Ammon's horn (tissue), 1 donor: ENCODE results near the gene EIPR1.
"Not testable (repeated sequence)": the region's sequence is repeated elsewhere in the genome, so short reads cannot be mapped to it uniquely, and the experiment has no call there.

Experiments used
- DNase-seq: peaks from one replicate; pipeline ENCODE4 v3.0.0-alpha.2; 2016; ENCODE audit warnings: low spot score

The EIPR1 gene

DNA sequence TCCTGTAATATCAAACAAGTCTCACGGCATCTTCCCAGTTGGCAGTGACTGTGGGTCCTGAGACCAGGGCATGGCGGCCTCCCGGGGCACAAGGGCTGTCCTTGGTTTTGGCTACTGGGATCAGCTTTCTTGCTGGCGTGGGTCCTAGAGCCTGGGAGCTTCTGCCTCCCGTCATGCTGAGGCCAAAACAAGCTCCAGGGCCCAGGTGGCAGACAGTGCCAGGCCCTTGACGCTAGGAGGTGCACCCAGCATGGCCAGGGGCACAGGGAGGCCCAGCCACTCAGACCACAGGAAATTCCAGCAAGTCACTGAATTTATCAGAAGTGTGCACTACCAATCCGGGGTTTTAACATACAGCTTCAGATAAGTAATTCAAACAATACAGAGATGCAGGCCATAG, 184.7 kb downstream of the EIPR1 start:
- DNase-seq = no peak

DNA sequence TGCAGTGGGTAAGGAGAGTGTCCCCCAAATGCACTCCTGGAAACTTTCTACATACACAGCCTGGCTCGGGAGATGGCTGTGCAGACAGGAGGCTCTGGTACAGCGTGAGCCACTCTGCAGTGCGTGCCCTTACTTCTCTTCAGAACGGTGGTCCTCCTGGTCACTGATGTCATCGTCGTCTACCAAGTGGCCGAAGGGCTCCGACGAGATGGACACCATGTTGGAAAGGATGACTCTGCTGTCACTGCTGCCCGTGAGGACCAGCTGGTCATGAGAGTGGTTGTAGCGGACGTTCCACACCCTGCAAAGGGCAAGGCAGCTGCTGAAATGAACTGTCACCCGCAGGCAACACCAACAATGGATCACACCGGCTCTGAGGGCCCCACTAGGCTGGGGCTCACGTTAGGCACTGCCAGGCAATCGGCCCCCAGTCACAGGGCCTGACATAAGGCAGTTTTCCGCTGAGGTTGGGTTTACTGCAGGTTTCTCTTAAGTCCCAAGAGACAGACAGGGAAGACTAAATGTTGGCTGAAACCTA, 185.3 kb downstream of the EIPR1 start:
- no peak for DNase-seq

DNA sequence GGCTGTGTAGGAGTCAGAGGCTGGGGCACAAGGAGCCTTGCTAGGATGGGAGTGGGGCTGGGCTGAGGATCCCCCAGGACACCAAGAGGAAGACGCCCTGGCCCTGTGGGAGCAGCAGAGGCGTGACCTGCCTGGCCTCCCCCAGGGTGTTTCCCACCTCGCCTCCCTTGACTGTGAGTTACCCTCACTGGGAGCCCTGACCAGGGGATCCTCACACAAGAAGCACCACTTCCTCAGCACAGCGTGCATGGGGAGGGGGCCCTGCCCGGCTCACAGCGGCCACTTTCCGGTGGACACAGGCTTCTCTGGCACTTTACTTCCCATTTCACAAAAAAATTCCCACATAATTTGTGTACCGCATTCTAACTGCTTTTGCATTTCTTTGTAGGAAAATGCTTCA, 187.7 kb downstream of the EIPR1 start:
- DNase-seq = no peak

DNA sequence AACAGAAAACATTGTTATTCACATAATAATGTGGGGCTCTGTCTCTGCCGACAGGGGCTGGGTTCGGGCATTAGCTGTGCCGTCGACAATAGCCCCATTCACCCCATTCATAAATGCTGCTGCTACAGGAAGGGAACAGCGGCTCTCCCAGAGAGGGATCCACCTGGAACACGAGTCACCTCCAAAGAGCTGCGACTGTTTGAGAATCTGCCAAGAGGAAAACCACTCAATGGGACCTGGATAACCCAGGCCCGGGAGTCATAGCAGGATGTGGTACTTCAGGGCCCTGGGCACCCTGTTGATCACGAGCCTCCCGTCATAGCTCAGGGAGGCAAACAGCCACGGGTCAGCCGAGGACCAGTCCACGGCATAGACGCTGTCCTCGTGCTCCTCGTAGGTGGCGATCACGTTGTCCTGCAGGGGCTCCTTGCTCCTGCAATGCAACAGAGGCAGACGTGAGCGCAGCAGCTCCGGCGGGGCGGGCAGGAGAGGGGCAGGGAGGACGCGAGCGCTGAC, 188.5 kb downstream of the EIPR1 start:
- DNase-seq = peak; percentile 68

DNA sequence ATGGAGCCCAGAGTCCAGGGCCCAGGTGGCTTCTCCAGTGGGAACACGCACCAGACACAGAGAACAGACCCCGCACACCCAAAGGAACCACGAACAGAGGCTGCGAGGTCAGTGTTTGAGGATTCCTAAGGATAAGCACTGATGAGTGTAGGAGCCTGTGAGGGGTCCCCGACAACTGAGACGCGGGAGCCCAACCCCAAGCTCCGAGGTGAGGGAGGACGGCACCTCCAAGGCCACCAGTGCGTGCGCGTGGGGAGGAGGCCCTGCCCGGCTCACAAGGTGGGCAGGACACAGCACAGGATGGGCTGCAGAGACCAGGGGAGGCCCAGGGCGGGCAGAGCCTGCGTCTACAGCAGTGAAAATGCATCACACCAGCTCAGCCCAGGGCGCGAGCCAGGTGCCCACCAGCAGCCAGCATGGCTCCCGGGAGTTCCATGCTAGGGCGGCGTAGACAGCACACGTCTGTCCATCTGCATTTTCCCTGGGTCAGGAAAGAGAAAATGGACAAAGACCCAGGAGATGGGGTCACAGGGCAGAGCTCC, 189.1 kb downstream of the EIPR1 start:
- DNase-seq = no peak

DNA sequence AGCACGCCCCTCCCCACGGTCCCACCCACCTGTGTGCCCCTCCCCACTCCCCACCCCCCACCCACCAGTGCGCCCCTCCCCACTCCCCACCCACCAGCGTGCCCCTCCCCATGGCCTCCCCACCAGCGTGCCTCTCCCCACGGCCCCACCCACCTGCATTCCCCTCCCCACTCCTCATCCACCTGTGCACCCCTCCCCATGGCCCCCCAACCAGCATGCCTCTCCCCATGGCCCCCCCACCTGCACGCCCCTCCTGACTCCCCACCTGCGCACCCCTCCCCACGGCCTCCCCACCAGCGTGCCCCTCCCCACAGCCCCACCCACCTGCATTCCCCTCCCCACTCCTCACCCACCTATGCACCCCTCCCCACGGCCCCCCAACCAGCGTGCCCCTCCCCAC, 190.2 kb downstream of the EIPR1 start:
- DNase-seq = no peak

DNA sequence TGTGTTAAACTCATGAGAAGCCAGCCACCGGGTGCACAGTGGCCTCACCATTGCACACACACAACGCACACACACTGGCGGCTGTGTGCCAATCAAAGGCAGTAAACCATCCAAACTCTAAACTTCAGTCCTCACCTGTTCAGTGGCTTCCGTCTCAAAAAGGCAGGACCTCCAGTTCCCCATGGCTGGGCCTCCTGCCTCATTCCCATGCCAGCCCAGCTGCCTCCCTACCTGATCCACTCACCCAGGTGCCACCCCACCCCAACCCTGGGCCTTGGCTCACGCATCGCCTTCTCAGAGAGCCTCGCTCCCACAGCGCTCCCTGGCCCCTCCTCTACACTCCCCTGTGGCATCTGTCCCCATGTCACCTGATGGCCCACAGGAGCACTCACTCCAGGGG, 190.9 kb downstream of the EIPR1 start:
- no peak for DNase-seq

DNA sequence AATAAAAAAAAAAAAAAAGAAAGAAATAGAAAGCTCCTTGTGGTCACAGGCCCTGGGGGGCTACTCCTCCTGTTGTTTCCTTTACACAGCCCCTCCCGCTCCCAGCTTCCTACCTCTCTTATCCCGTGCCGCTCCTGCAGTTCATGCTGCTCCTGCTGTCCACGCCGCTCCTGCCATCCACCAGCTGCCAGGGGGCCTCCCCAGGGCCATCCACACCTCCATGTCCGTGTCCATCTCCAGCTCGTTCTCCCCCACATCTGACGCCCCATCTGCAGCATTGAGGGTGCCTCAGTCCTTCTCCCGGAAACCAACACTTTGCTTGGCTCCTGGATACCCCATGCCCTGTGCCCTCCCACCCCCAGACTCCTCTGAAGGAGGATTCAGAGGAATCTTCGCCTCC, 191.7 kb downstream of the EIPR1 start:
- DNase-seq = no peak

DNA sequence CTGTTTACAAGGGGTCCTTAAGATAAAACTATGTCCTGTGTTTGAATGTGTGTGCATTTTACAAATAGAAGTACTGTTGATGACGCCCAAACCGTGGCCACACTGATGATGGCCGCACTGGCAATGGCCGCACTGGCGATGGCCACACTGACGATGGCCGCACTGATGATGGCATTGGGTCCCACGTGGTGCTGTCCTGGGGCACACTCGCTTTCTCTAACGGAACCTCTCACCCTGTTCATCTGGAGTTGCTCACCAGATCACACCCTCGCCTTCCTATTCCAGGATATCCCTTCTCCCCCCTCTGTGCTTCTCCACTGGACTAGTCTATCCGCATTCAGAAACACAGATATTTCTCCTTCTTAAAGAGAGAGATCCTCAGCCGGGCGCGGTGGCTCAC, 192.4 kb downstream of the EIPR1 start:
- DNase-seq = no peak

DNA sequence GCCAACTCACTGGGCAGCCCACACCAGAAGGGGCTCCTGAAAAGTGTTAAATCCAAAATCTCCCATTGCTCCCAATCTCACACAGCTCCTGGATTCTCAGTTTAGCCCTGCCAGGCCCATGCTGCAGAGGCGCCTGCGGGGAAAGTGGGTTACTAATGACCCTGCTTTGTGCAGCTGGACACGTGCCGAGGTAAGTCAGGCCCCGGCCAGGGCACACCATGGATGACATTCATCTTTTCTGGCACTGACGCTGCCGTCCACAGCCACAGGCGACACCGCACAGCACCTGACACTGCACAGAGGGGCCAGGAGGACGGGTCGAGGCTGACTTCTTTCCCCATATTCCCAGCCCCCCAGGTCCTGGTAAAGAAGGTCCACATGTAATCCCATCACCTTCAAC, 193.5 kb downstream of the EIPR1 start:
- no peak for DNase-seq

DNA sequence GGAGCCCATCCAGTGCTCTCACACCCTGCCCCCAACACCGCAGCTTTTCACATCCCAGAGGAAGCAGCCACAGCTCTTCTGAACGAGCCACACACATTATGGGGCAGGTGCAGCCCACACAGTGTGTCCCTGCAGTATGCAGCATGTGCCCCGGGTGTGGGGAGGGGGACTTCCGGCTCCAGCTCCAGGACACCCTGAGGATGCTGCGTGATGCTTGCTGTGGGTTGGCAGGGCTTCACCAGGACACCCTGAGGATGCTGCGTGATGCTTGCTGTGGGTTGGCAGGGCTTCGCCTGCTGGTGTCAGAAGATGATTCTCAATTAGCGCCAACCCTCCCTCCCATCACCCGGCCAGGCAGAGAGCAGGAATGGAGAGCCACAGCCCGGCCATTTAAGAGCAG, 193.9 kb downstream of the EIPR1 start:
- DNase-seq = no peak

DNA sequence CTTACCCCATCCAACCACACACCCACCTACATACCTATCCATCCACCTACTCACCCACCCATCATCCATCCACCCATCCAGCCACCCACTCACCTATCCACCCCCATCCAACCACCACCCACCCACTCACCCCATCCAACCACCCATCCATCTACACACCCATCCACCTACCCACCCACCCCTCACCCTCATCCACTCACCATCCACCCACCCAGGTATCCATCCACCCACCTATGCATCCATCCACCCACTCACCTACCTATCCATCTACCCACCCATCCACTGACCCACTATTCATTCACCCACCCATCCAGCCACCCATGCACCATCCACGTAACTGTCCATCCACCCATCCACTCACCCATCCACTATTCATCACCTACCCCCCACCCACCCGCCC, 194.8 kb downstream of the EIPR1 start:
- DNase-seq = no peak

DNA sequence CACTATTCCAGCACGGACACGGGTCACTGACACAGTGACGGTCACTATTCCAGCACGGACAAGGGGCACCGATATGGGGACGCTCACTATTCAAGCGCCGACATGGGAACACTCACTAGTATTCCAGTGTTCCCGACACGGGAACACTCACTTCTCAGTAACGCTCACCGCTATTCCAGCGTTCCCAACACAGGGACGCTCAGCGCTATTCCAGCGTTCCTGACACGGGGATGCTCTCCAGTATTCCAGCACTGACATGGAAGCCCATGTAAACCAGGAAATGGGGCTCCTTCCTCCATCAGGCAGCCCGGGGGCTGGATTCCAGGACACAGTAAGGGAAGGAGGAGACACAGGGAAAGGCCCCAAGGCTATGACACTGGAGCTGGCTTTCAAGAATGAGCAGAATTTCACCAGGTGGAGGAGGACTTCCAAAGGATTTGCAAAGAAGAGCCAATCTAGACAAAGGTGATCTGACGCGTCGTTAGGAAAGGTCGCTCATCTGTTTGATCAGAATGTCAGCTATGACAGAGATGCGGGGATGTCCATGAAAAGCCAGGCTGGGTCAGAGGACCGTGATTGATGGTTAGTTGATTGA, 196.1 kb downstream of the EIPR1 start:
- DNase-seq = no peak

DNA sequence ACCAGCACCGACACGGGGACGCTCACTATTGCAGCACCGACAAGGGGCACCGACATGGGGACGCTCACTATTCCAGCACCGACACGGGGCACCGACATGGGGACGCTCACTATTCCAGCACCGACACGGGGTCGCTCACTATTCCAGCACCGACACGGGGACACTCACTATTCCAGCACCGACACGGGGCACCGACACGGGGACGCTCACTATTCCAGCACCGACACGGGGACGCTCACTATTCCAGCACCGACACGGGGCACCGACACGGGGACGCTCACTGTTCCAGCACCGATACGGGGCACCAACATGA, 196.8 kb downstream of the EIPR1 start:
- not testable (repeated sequence) for DNase-seq

DNA sequence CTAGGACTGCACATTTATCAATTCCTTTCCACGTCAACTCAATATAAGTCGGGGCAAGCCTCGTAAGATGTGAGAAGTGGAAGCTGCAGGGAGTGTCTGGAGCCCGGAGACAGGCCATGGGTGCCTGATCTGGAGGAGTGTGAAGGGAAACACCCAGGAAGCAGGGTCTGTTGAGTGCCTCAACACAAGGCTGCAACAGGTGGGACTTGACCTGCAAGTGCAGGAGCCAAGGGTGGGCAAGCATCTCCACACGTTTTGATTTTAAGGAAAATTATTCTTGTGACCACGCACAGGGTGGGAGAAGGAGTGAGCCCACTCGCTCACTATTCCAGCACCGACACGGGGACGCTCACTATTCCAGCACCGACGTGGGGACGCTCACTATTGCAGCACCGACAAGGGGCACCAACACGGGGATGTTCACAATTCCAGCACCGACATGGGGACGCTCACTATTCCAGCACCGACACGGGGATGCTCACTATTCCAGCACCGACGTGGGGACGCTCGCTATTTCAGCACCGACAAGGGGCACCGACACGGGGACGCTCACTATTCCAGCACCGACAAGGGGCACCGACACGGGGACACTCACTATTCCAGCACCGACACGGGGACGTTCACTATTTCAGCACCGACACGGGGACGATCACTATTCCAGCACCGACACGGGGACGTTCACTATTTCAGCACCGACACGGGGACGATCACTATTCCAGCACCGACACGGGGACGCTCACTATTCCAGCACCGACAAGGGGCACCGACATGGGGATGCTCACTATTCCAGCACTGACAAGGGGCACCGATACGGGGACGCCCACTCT, 197.3 kb downstream of the EIPR1 start:
- DNase-seq = no peak

DNA sequence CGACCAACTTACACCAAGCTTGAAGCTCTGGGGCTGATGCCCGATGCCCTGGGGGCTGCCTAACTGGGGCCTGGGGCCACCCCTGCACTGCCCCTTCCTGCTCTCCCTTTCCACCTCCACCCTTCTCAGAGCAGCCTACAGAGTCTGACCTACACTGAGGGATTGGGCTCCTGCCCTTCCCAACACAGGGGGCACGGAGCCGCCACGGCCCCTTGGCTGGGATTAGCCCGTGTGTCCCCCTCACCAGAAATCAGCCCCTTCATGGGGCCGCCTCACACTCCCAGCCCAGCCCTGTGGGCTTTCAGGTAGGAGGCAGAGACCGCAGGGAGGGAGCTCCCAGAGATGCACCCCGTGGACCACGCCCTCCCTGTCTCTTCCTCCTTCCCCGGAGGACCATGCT, 198.0 kb downstream of the EIPR1 start:
- no peak for DNase-seq

DNA sequence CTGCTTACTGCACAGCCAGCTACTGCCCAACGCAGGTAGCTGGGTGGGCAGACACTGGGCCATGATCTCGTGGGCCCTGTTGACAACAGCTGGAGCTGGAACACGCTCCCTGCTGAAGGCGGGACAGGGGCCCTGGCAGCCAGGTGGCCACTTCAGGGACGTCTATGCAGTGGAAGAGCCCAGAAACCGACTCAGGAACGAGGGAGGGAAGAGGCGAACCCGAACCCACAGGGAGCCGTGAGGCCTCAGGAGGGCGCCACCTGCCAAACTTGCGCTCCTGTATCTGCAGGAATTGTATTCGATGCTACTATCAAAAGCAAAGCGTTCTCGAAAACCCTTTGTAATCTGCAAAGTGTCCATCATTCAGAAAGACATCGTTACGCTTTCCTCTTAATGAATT, 198.4 kb downstream of the EIPR1 start:
- no peak for DNase-seq

DNA sequence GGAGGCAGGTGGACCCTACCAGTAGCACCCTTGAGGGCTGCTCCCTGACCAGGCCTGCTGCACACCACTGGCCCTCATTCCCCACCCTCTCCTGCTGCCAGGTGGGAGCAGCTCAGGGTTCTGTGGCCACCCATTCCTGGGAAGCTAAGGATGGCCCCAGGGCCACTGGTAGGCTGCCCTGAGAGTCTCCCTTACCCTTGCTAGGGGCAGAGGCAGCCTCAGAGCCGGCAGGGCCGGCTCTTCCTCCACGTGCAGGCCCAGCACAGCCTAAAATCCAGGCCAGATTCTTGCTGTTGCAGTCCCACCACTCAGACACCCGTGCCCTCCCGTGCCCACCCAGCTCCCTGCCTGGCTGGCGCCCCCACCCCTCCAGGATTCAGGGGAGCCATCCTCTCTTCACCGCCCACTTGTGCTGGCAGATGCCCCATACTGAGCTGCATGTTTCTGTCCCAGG, 199.0 kb downstream of the EIPR1 start:
- no peak for DNase-seq

DNA sequence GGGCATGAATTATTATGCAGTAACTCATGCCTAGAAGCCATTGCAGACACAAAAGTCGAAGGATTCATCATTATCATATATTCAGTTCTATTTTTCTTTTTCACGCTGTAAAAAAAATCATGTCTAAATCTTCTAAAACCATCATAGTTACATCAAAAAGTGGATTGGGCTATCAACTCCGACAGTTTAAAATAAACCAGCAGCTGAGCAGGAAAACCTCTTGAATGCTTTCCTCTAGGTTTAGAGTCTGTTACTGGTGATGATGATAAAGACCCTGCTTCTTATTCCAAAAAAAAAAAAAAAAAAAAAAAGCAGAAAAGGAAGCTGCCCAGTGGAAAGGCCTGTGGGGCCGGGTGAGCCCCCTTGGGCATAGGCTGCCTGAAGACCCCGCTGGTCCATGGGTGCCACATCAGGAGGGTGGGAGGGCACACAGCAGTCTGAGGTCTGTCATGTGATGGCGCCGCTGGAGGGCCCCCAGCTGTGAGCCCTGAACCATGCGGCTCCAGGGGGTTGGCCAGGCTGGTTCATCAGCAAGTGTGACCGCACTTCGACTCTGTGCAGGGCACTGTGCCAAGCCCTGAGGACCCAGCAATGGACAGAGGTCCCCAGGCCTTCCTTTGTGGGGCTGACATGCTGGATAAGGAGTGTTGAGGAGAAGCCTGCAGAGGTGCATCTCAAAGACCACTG, 199.6 kb downstream of the EIPR1 start:
- DNase-seq = no peak

DNA sequence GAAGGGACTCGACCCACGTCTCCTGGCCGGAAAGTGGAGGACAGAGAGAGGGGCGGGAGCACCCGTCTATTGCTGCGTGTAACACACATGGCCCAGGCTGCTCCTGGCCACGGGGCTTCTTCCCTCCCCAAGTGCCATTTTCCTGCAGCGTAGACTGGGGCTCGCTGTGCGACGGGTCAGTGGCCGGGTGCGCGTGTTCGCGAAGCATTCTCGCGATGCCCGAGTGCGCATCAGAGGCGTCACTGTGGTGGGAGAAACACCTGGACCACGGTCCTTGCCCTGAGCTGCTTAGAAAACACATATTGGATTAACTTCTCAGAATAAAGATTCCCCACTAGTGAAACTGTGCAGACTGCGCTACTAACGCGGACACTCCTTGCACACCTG, 200.8 kb downstream of the EIPR1 start:
- DNase-seq = no peak

DNA sequence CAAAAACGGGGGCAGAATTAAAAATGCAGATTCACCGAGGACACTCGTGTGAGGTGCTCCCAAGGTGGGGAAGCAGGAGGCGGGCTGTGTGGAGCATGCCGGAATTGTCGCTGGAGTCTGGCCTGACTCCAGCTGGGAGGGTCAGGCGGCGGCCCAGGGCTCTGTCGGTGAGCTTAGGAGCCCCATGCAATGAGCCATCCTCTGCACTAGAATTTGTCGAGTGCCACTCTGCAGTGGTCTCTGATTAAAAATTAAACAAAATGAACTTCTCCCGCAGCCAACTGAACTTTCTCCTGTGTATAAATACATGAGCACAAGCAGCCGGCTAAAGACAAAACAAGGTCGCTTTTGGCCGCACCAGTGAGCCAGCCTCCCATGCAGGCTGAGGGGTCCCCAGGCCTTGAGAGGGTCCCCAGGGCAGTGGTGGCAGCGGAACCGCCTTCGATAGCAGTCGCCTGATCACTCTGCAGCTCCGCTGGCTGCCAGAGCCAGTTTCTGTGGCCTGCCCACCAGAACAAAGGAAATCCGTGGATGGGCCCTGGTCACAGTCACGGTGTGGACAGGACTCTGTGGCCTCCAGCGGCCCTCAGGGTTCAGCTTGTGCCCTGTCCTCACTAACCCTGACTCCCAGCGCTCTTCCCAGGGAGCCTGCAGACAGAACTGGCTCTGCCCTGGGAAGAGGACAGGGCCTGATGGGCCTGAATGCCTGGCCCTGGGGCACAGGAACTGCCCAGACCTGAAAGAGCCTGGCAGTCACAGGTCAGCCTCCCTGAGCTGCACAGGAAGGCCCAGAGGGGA, 201.3 kb downstream of the EIPR1 start:
- DNase-seq = no peak

DNA sequence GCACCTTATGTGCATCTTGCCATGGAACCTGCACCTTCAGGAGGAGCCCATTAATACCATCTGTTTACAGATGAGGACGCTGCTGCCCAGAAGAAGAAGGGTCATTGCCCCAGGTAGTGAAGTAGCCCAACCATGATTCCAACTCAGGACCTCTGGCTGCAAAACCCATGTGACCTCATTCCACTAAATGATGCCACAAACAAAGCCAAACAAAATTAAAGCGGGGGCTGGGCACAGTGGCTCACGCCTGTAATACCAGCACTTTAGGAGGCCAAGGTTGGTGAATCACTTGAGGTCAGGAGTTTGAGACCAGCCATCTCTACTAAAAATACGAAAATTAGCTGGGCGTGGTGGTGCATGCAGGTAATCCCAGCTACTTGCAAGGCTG, 202.1 kb downstream of the EIPR1 start:
- no peak for DNase-seq
